ENCODE results near the gene FRMD4A.

FRMD4A gene

DNA sequence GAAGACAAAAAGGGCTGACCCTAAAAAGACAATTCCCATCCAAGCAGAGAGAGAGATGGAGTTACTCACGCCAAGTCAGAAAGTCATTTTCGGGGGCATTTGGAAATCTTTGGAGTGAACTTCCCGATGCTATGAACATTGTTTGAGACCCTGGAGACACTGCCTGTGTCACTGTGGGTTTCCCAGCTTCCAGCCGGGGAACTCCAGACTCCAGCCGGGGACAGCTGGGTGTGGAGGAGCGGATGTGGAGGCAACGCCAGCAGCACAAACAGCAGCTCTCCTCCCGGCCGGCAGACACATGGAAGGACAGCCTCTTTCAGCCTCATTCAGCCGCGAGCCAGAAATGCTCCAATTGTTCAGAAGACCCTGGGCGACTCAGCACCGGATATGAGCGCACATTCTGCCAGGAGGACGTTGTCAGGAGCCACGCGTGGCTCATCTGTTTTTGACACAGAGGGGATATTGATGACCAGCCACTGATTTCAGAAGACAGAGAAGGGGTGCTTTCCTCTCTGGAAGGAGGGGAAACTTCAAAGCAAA lies 646.4 kb downstream of the FRMD4A start:
- peak; percentile 22 for DNase-seq (ENCODE audit: extremely low spot score)
- ChIA-PET CTCF (no interaction called here), POLR2A (no interaction called here)
- TF ChIP-seq HDGF (IDR thresholded peaks at IDR 0.05; ENCODE audit: borderline replicate concordance) = no peak
- TF ChIP-seq L3MBTL2 (conservative IDR thresholded peaks at IDR 0.05) = no peak
- TF ChIP-seq ARNT (IDR thresholded peaks at IDR 0.05) = no peak
- no peak for TF ChIP-seq BHLHE40 (IDR thresholded peaks at IDR 0.05; ENCODE audit: borderline replicate concordance)
- TF ChIP-seq CTBP1 (IDR thresholded peaks at IDR 0.05; ENCODE audit: borderline replicate concordance) = no peak
- TF ChIP-seq FOXK2 (IDR thresholded peaks at IDR 0.05) = no peak

DNA sequence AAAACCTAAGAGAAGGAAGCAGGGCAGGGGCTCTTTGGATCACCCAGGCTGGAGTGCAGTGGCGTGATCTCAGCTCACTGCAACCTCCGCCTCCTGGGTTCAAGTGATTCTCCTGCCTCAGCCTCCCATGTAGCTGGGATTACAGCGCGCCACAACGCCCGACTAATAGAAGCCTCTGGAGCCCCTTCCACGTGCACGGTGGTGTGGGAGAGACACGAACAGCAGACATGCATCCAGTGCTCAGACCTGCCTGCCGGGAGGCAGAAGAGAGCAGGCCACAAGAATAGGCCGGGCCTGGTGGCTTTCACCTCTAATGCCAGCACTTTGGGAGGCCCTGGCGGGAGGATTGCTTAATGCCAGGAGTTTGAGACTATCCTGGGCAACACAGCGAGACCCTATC lies 647.7 kb downstream of the FRMD4A start:
- DNase-seq (ENCODE audit: extremely low spot score) = no peak
- ChIA-PET CTCF (no interaction called here), POLR2A (no interaction called here)
- TF ChIP-seq, protein P1, sequence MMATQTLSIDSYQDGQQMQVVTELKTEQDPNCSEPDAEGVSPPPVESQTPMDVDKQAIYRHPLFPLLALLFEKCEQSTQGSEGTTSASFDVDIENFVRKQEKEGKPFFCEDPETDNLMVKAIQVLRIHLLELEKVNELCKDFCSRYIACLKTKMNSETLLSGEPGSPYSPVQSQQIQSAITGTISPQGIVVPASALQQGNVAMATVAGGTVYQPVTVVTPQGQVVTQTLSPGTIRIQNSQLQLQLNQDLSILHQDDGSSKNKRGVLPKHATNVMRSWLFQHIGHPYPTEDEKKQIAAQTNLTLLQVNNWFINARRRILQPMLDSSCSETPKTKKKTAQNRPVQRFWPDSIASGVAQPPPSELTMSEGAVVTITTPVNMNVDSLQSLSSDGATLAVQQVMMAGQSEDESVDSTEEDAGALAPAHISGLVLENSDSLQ (IDR thresholded peaks at IDR 0.05) = no peak
- TF ChIP-seq LEF1 (IDR thresholded peaks at IDR 0.05; ENCODE audit: borderline replicate concordance) (no peak), ZNF384 (IDR thresholded peaks at IDR 0.05) (no peak), FOXM1 (IDR thresholded peaks at IDR 0.05; ENCODE audit: borderline replicate concordance) (no peak), BHLHE40 (IDR thresholded peaks at IDR 0.05; ENCODE audit: borderline replicate concordance) (no peak), CTBP1 (IDR thresholded peaks at IDR 0.05; ENCODE audit: borderline replicate concordance) (no peak), TARDBP (IDR thresholded peaks at IDR 0.05) (no peak), L3MBTL2 (conservative IDR thresholded peaks at IDR 0.05) (no peak)

DNA sequence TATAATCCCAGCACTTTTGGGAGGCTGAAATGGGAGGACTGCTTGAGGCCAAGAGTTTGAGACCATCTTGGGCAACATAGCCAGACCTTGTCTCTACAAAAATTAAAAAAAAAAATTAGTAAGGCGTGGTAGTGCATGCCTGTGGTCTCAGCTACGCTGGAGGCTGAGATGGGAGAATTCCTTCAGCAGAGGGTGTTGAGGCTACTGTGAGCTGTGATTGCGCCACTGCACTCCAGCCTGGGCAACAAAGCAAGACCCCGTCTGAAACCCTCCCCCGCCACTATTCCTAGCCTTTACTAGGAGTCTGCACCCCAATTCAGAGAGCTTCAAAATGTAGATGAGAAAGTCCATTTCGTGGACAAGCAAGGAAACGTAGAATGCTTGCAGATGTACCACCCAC lies 648.8 kb downstream of the FRMD4A start:
- no peak for TF ChIP-seq L3MBTL2 (conservative IDR thresholded peaks at IDR 0.05)
- no peak for TF ChIP-seq SP1 (IDR thresholded peaks at IDR 0.05)
- no peak for TF ChIP-seq LEF1 (IDR thresholded peaks at IDR 0.05; ENCODE audit: borderline replicate concordance)
- TF ChIP-seq HDGF (IDR thresholded peaks at IDR 0.05; ENCODE audit: borderline replicate concordance) = no peak
- TF ChIP-seq ARNT (IDR thresholded peaks at IDR 0.05) = no peak
- TF ChIP-seq ELF4 (IDR thresholded peaks at IDR 0.05) = no peak
- TF ChIP-seq CTBP1 (IDR thresholded peaks at IDR 0.05; ENCODE audit: borderline replicate concordance) = no peak
- no peak for TF ChIP-seq FOXM1 (IDR thresholded peaks at IDR 0.05; ENCODE audit: borderline replicate concordance)
- TF ChIP-seq, protein P1 (IDR thresholded peaks at IDR 0.05) = no peak
- CTCF ChIA-PET = interaction anchor here (0.5 to 0.6 kb wide), 2 partner anchors 12 to 67 kb away, joined by 3 to 4 read pairs; no protein-coding TSS in a partner anchor
- DNase-seq (ENCODE audit: extremely low spot score) = no peak
- POLR2A ChIA-PET = no interaction called here

DNA sequence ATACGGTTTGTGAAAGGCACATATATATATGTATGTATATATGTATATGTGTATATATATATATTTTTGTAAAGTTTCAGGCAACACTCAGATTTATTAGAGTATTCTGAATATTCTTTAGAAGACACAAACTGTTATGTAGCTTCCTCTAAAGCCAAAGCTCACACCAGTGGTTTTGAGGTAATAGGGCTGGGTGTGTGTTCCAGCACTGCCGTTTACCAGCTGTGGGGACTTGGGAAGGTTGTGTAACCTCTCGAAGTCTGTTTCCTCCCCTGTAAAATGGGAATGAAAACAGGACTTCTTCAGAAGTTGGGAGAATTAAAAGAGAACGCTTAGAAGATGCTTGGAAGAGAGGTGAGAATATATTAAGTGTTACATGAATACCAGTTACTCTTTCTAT lies 649.2 kb downstream of the FRMD4A start:
- no peak for DNase-seq (ENCODE audit: extremely low spot score)
- ChIA-PET POLR2A (no interaction called here), CTCF (interaction anchor here (0.6 kb wide), 2 partner anchors 12 to 808 kb away, joined by 3 to 4 read pairs; no protein-coding TSS in a partner anchor)
- TF ChIP-seq CTBP1 (IDR thresholded peaks at IDR 0.05; ENCODE audit: borderline replicate concordance) (no peak), TARDBP (IDR thresholded peaks at IDR 0.05) (no peak), LEF1 (IDR thresholded peaks at IDR 0.05; ENCODE audit: borderline replicate concordance) (no peak), FOXA1 (IDR thresholded peaks at IDR 0.05) (no peak)
- TF ChIP-seq, protein P1 (IDR thresholded peaks at IDR 0.05) = no peak

DNA sequence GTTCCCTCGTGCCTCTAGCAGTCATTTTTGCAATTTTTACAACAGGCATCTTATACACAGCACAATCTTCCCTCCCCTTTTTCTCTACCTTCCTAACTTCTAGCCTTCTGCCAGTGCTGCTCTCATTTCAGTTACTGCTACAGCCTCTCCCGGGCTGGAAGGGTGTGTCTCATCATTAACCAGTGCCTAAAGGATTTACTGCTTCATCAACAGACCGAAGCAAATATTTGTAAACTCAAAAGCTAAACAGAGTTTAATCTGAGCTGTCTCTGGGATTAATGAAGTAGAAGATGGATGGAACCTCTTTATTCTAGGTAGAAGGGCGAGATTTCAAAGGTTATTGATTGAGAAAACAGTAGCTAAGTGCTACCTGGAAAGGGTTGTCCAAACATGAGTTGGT lies 649.6 kb downstream of the FRMD4A start:
- ChIA-PET CTCF (interaction anchor here (0.6 kb wide), 1 partner anchor 808 kb away, joined by 3 read pairs; no protein-coding TSS in a partner anchor), POLR2A (no interaction called here)
- TF ChIP-seq ARNT (IDR thresholded peaks at IDR 0.05) (no peak), FOXA1 (IDR thresholded peaks at IDR 0.05) (no peak), BHLHE40 (IDR thresholded peaks at IDR 0.05; ENCODE audit: borderline replicate concordance) (no peak), SP1 (IDR thresholded peaks at IDR 0.05) (no peak), LEF1 (IDR thresholded peaks at IDR 0.05; ENCODE audit: borderline replicate concordance) (no peak), FOXM1 (IDR thresholded peaks at IDR 0.05; ENCODE audit: borderline replicate concordance) (no peak), ZNF384 (IDR thresholded peaks at IDR 0.05) (no peak), NFRKB (IDR thresholded peaks at IDR 0.05) (no peak), SUZ12 (IDR thresholded peaks at IDR 0.05) (no peak), HDGF (IDR thresholded peaks at IDR 0.05; ENCODE audit: borderline replicate concordance) (no peak), CTBP1 (IDR thresholded peaks at IDR 0.05; ENCODE audit: borderline replicate concordance) (no peak), TARDBP (IDR thresholded peaks at IDR 0.05) (no peak), ELF4 (IDR thresholded peaks at IDR 0.05) (no peak), L3MBTL2 (conservative IDR thresholded peaks at IDR 0.05) (no peak), FOXK2 (IDR thresholded peaks at IDR 0.05) (no peak)
- TF ChIP-seq, protein P1 (IDR thresholded peaks at IDR 0.05) = no peak
- DNase-seq (ENCODE audit: extremely low spot score) = no peak

DNA sequence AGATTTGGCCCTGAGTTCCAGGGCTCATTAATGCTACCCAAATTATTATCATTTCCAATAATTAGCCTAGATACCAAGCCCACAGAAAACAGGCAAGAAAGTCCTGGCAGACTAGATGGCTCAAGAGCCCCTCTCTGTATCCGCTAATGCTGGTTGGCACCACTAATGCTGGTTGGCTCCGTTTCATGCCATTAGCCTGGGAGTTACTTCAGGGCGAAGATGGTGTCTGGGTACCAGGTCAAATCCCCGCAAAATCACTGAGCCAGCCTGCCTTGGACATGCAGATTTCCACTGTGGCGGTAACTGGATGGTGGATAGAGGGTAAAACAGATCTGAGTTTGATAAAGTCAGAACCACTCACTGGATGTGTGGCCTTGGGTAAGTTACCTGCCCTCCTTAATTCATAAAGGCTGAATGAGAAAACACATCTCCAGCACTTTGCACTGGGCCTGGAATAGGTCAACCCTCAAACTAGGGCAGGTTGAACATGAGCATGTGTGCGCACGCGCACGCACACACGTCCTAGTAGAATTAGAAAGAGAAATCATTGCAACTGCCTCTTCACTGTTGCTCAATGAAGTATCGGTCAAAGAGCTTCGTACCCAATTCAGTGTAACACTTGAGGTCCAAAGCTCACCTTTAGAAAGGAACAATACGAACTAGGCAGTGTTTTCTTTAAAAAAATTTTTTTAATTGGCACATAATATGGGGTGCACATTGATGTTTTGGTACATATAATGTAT lies 652.5 kb downstream of the FRMD4A start:
- DNase-seq (ENCODE audit: extremely low spot score) = no peak
- CTCF ChIA-PET = no interaction called here
- no peak for TF ChIP-seq ARNT (IDR thresholded peaks at IDR 0.05)
- POLR2A ChIA-PET = no interaction called here
